DMS79 (cell line): Measurements from ENCODE around the gene FGF10.

Experiments
- DNase-seq: peaks from one replicate; lab custom pipeline; 2025; lab: John Stamatoyannopoulos, UW

FGF10 gene

GRCh38 chr5:44356231-44356630 is 33.0 kb downstream of the FGF10 start:
- no peak for DNase-seq

- no peak for DNase-seq
Observed at GRCh38 chr5:44345871-44346270, 43.3 kb downstream of the FGF10 start.

- DNase-seq, result no peak
Observed at GRCh38 chr5:44336708-44337107, 52.5 kb downstream of the FGF10 start.

- no peak for DNase-seq
Observed at GRCh38 chr5:44334622-44335021, 54.6 kb downstream of the FGF10 start.

- no peak for DNase-seq
Observed at GRCh38 chr5:44332285-44332971, 56.8 kb downstream of the FGF10 start.

GRCh38 chr5:44331471-44332050 is 57.7 kb downstream of the FGF10 start:
- DNase-seq, result no peak

GRCh38 chr5:44329716-44330115 is 59.5 kb downstream of the FGF10 start:
- no peak for DNase-seq

- no peak for DNase-seq
Observed at GRCh38 chr5:44321144-44321725, 68.0 kb downstream of the FGF10 start.

- DNase-seq, result no peak
Observed at GRCh38 chr5:44320188-44320587, 69.0 kb downstream of the FGF10 start.

- DNase-seq, result no peak
Observed at GRCh38 chr5:44318883-44319282, 70.3 kb downstream of the FGF10 start.

GRCh38 chr5:44312374-44312773 is 76.8 kb downstream of the FGF10 start:
- DNase-seq, result no peak

GRCh38 chr5:44300551-44300950 is 88.7 kb downstream of the FGF10 start:
- no peak for DNase-seq

GRCh38 chr5:44299394-44299793 is 89.8 kb downstream of the FGF10 start:
- DNase-seq, result no peak

- no peak for DNase-seq
Observed at GRCh38 chr5:44294516-44294915, 94.7 kb downstream of the FGF10 start.

- DNase-seq, result no peak
Observed at GRCh38 chr5:44292736-44293135, 96.5 kb downstream of the FGF10 start.

GRCh38 chr5:44278469-44278868 is 110.8 kb downstream of the FGF10 start:
- DNase-seq, result no peak

GRCh38 chr5:44275908-44276307 is 113.3 kb downstream of the FGF10 start:
- DNase-seq, result no peak

- no peak for DNase-seq
Observed at GRCh38 chr5:44275329-44275728, 113.9 kb downstream of the FGF10 start.

- DNase-seq, result no peak
Observed at GRCh38 chr5:44267909-44268308, 121.3 kb downstream of the FGF10 start.

- no peak for DNase-seq
Observed at GRCh38 chr5:44266882-44267576, 122.2 kb downstream of the FGF10 start.

- no peak for DNase-seq
Observed at GRCh38 chr5:44265713-44266112, 123.5 kb downstream of the FGF10 start.

GRCh38 chr5:44260793-44261192 is 128.4 kb downstream of the FGF10 start:
- DNase-seq, result no peak
